ENCODE measurements around the gene PPDPF.

DNA sequence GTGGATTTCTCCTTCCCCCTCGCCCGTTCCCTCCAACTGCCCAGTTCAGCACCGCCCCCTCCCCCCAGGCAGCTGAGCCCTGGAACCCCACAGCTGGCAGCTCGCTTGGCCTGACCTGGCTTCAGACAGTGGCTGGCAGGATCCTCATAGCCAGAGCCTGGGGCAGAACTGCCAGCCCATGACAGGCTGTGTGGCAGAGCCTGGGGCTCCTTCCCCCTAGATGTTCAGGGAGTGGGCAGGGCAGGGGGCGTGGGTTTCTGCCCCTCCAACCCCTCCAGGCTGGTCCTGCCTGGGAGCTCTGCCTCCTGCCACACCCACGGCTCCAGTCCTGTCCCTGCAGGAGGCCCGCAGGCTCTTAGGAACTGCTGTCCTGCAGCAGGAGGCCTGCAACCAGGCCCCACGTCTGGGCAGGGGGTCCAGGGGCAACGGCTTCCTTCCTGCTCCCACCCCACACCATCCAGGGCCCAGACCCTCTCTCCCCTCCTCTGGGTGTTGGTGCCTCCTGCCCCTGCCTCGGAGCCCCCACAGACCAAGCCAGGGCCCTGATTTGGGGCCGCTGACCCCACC is 38.5 kb upstream of the PPDPF start:
- no peak for TF ChIP-seq CTCF (conservative IDR thresholded peaks at IDR 0.05 in 1 of 2, IDR thresholded peaks at IDR 0.05 in 1 of 2; ENCODE audit: extremely low read depth in 1 of 2, insufficient read depth in 1 of 2, low read depth in 1 of 2, low read length in 2 of 2)
- TF ChIP-seq EZH2 (IDR thresholded peaks at IDR 0.05; ENCODE audit: borderline replicate concordance, low read length): no peak

All from mammary epithelial cell (primary cell).